ENCODE results near the gene TEKTIP1.
"Not testable (repeated sequence)": the region's sequence is repeated elsewhere in the genome, so short reads cannot be mapped to it uniquely, and the experiment has no call there.

DNA sequence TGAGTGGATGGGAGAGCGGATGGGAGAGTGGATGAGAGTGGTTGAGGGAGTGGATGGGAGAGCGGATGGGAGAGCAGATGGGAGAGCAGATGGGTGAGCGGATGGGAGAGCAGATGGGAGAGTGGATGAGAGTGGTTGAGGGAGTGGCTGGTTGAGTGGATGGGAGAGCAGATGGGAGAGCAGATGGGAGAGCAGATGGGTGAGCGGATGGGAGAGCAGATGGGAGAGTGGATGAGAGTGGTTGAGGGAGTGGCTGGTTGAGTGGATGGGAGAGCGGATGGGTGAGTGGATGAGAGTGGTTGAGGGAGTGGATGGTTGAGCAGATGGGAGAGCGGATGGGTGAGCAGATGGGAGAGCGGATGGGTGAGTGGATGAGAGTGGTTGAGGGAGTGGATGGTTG, 9.7 kb upstream of the TEKTIP1 start:
- TF ChIP-seq POLR2AphosphoS5, POLR2A, EP300 (IDR thresholded peaks at IDR 0.05): not testable (repeated sequence)
- TF ChIP-seq, protein P1, sequence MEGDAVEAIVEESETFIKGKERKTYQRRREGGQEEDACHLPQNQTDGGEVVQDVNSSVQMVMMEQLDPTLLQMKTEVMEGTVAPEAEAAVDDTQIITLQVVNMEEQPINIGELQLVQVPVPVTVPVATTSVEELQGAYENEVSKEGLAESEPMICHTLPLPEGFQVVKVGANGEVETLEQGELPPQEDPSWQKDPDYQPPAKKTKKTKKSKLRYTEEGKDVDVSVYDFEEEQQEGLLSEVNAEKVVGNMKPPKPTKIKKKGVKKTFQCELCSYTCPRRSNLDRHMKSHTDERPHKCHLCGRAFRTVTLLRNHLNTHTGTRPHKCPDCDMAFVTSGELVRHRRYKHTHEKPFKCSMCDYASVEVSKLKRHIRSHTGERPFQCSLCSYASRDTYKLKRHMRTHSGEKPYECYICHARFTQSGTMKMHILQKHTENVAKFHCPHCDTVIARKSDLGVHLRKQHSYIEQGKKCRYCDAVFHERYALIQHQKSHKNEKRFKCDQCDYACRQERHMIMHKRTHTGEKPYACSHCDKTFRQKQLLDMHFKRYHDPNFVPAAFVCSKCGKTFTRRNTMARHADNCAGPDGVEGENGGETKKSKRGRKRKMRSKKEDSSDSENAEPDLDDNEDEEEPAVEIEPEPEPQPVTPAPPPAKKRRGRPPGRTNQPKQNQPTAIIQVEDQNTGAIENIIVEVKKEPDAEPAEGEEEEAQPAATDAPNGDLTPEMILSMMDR (IDR thresholded peaks at IDR 0.05) = not testable (repeated sequence)

Data from upper lobe of left lung (tissue), 4 donors.